Parathyroid adenoma (tissue), 2 donors: ENCODE results near the gene TIPIN.

Experiments
- H2AFZ ChIP-seq: fragments of 300-600 bp; sonication (generic); one replicate; pipeline ENCODE4 v1.7.0; 2017; ENCODE audit warnings: antibody characterized with exemption, mild to moderate bottlenecking
- H3K27ac ChIP-seq: fragments of 300-600 bp; sonication (generic); one replicate; pipeline ENCODE4 v1.7.0; 2017
- H3K27me3 ChIP-seq: fragments of 300-600 bp; sonication (generic); one replicate; pipeline ENCODE4 v1.7.0; 2017; ENCODE audit warnings: low read length; ENCODE audit not compliant: control insufficient read depth, insufficient read depth
- H3K36me3 ChIP-seq: fragments of 300-600 bp; sonication (generic); one replicate; pipeline ENCODE4 v1.7.0; 2017; ENCODE audit warnings: low read length; ENCODE audit not compliant: control insufficient read depth, insufficient read depth
- H3K4me1 ChIP-seq: fragments of 300-600 bp; sonication (generic); one replicate; pipeline ENCODE4 v1.7.0; 2017; ENCODE audit warnings: control low read depth
- H3K4me2 ChIP-seq: fragments of 300-600 bp; sonication (generic); one replicate; pipeline ENCODE4 v1.7.0; 2017; ENCODE audit warnings: low read length
- H3K4me3 ChIP-seq: fragments of 300-600 bp; sonication (generic); one replicate; pipeline ENCODE4 v1.7.0; 2017; ENCODE audit warnings: low read depth, low read length
- H3K79me2 ChIP-seq: fragments of 300-600 bp; sonication (generic); one replicate; pipeline ENCODE4 v1.7.0; 2017; ENCODE audit warnings: control low read depth
- H3K9ac ChIP-seq: fragments of 300-600 bp; sonication (generic); one replicate; pipeline ENCODE4 v1.7.0; 2017; ENCODE audit warnings: mild to moderate bottlenecking
- H3K9me3 ChIP-seq: fragments of 300-600 bp; sonication (generic); one replicate; pipeline ENCODE4 v1.7.0; 2017; ENCODE audit warnings: low read length; ENCODE audit not compliant: control insufficient read depth
- TF ChIP-seq, protein P1 (sequence below): fragments of 300-600 bp; sonication (generic); IDR thresholded peaks from one replicate; pipeline ENCODE4 v1.7.0; 2017; ENCODE audit warnings: antibody characterized with exemption, mild to moderate bottlenecking
- donor health status: primary hyperparathyroidism.

The TIPIN gene

DNA sequence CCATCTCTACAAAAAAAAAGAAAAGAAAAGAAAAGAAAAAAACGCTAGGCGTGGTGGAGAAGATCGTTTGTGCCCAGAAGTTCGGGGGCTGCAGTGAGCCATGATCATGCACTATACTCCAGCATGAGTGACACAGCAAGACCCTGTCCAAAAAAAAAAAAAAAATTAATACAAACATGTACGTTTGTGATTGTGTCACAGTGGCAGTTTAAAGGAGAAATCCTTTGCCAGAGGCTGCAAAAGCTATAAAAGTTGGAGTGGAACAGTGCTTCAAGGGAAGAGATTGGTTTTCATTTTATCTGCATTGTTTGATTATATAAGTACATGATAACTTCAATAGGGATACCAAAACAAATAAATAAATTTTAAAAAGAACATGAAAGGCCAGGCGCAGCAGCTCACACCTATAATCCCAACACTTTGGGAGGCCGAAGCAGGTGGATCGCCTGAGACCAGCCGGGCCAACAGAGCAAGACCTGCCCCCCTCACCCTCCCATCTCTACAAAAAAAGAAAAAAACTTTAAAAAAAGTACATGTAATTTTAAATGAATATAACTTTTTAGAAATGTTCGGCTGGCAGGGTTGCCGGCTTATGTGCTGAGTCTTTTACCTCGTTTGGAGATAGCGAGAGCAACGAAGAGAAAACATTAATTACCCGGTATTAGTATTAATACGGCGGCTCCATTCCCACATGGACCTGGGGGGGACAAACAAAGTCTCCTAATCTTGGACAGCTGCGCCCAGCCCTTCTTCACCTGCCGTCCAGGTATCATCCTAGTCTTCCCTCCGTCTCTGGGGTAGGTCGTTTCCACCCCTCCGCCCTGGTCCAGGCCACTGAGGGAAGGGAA, 63.7 kb downstream of the TIPIN start:
- H3K27ac ChIP-seq, result peak overlapping the region; percentile 71
- no peaks in the 10 kb centered on the region for H3K27me3 ChIP-seq
- no peaks in the 10 kb centered on the region for H3K36me3 ChIP-seq
- H2AFZ ChIP-seq, result peak overlapping the region; percentile 88
- no peaks in the 10 kb centered on the region for H3K9me3 ChIP-seq
- H3K79me2 ChIP-seq, result peaks cover 2% of the 10 kb centered on the region
- TF ChIP-seq, protein P1, sequence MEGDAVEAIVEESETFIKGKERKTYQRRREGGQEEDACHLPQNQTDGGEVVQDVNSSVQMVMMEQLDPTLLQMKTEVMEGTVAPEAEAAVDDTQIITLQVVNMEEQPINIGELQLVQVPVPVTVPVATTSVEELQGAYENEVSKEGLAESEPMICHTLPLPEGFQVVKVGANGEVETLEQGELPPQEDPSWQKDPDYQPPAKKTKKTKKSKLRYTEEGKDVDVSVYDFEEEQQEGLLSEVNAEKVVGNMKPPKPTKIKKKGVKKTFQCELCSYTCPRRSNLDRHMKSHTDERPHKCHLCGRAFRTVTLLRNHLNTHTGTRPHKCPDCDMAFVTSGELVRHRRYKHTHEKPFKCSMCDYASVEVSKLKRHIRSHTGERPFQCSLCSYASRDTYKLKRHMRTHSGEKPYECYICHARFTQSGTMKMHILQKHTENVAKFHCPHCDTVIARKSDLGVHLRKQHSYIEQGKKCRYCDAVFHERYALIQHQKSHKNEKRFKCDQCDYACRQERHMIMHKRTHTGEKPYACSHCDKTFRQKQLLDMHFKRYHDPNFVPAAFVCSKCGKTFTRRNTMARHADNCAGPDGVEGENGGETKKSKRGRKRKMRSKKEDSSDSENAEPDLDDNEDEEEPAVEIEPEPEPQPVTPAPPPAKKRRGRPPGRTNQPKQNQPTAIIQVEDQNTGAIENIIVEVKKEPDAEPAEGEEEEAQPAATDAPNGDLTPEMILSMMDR, result no peak
- peak overlapping the region; percentile 92 for H3K4me2 ChIP-seq
- H3K4me3 ChIP-seq, result peak overlapping the region; percentile 75
- peak overlapping the region; percentile 28 for H3K9ac ChIP-seq
- H3K4me1 ChIP-seq, result peaks cover 5% of the 10 kb centered on the region

DNA sequence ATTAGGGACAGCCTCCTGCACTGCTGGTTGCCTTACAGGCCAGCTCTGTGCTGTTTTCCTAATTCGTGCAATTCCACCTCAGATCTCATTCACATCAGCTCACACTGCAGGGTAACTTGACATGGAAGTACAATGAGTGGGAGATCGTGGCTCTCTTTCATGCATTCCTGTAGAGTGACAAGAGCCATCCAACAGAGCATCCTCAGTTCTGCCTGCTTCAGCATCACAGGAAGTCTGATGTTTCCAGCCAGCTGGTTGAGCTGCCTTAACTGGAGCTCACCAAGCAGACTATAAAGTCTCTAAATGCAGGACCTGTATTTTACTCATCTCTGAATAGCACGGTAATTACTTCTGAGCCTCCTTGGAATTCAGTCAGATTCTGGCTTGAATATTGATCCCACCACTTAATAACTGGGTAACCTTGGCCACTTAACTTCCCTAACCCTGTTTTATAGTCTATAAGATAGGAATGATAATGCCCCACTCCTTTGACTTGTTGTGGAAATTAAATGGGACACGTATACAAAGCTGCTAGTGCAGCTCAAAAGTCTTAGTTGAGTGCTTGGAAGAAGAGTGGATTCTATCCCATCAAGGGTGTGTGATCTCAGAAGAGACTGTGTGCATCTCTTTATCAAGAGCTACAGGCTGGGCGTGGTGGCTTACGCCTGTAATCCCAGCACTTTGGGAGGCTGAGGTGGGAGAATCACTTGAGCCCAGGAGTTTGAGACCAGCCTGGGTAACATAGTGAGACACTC, 64.5 kb downstream of the TIPIN start:
- H3K9me3 ChIP-seq, result no peaks in the 10 kb centered on the region
- peak overlapping the region; percentile 92 for H3K4me2 ChIP-seq
- H3K27me3 ChIP-seq, result no peaks in the 10 kb centered on the region
- no peak overlapping the region for H2AFZ ChIP-seq
- no peaks in the 10 kb centered on the region for H3K36me3 ChIP-seq
- peak overlapping the region; percentile 71 for H3K27ac ChIP-seq
- no peak overlapping the region for H3K9ac ChIP-seq
- H3K79me2 ChIP-seq, result no peaks in the 10 kb centered on the region
- TF ChIP-seq, protein P1, result no peak
- H3K4me1 ChIP-seq, result peaks cover 5% of the 10 kb centered on the region
- no peak overlapping the region for H3K4me3 ChIP-seq

DNA sequence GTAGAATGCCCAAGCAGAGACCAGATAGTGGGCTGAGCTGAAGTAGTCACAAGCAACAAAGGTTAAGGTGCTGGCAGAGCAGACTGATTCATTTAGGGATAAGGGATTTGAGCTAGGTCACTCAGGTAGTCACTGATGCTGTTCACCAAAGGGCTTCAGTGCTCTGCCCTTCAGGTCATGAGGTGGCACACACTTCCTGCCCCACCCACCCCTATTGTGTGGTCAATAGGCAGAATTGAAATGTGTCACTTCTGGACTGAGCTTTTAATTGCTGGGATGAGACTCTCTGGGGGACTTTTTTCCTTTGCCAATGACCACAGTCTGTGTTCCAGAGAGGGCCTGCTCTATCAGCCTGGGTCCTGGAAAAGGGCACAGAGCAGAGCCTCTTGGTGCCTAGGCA, 66.0 kb downstream of the TIPIN start:
- H3K27me3 ChIP-seq, result no peaks in the 10 kb centered on the region
- no peak overlapping the region for H3K27ac ChIP-seq
- no peaks in the 10 kb centered on the region for H3K36me3 ChIP-seq
- H3K9ac ChIP-seq, result no peak overlapping the region
- TF ChIP-seq, protein P1, result no peak
- H3K9me3 ChIP-seq, result no peaks in the 10 kb centered on the region
- H3K4me2 ChIP-seq, result no peak overlapping the region
- H2AFZ ChIP-seq, result no peak overlapping the region
- H3K79me2 ChIP-seq, result no peaks in the 10 kb centered on the region
- peaks cover 4% of the 10 kb centered on the region for H3K4me1 ChIP-seq
- no peak overlapping the region for H3K4me3 ChIP-seq

DNA sequence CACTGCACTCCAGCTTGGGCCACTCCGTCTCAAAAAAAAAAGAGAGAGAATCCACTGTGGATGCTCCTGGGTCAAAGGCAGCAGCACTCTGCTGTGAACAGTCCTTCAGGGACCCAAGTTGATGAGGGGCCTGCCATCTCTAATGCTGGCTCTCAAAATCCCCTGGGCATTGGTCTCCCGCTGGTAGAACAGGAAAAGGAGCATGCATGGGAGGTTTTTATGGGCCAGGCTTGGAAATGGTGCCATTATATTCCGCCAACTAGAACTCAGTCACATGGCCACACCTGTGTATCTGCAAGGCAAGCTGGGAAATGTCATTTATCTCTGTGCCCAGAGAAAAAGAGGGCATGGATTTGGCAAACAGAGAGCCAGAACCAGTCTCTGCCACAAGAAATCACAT, 66.5 kb downstream of the TIPIN start:
- Histone ChIP-seq H3K4me3 (no peak overlapping the region), H2AFZ (no peak overlapping the region), H3K79me2 (no peaks in the 10 kb centered on the region), H3K36me3 (no peaks in the 10 kb centered on the region), H3K27ac (no peak overlapping the region), H3K4me1 (peaks cover 2% of the 10 kb centered on the region), H3K27me3 (no peaks in the 10 kb centered on the region), H3K9me3 (no peaks in the 10 kb centered on the region), H3K9ac (no peak overlapping the region), H3K4me2 (no peak overlapping the region)
- TF ChIP-seq, protein P1, result no peak
